Osteoblast (primary cell): ENCODE data around the gene ZNF444. TPM values are rescaled to one million over a fixed set of nuclear protein-coding genes. Genes with fewer than 3 reads are reported as not detected.

Source experiments
- DNase-seq: peaks from one replicate; pipeline ENCODE4 v3.0.0; 2011; ENCODE audit warnings: low spot score, mixed read lengths; ENCODE audit not compliant: insufficient read length; ENCODE audit errors: missing footprints
- H2AFZ ChIP-seq: 2 replicates; pipeline ENCODE4 v1.6.0; 2011; ENCODE audit warnings: mild to moderate bottlenecking, low read length
- H3K27ac ChIP-seq: 2 replicates; pipeline ENCODE4 v1.5.1; 2011; ENCODE audit warnings: mild to moderate bottlenecking, low read depth, low read length, moderate library complexity
- H3K27me3 ChIP-seq: 2 replicates; pipeline ENCODE4 v1.6.0; 2012; ENCODE audit warnings: mild to moderate bottlenecking, control low read depth, inconsistent platforms, low read length, moderate library complexity; ENCODE audit not compliant: insufficient read depth
- H3K36me3 ChIP-seq: 2 replicates; pipeline ENCODE4 v1.5.1; 2011; ENCODE audit warnings: mild to moderate bottlenecking, low read length, control low read depth, moderate library complexity; ENCODE audit not compliant: insufficient read depth
- H3K4me1 ChIP-seq: 2 replicates; pipeline ENCODE4 v1.5.1; 2011; ENCODE audit warnings: mild to moderate bottlenecking, low read length, control low read depth, moderate library complexity; ENCODE audit not compliant: insufficient read depth
- H3K4me2 ChIP-seq: 2 replicates; pipeline ENCODE4 v1.6.0; 2011; ENCODE audit warnings: mild to moderate bottlenecking, low read length; ENCODE audit not compliant: insufficient read depth
- H3K4me3 ChIP-seq: fragments of 200-600 bp; sonication (generic); 3 replicates; pipeline ENCODE4 v1.5.1; 2012; ENCODE audit warnings: mild to moderate bottlenecking, low read length, inconsistent platforms; ENCODE audit not compliant: insufficient read depth
- H3K79me2 ChIP-seq: 2 replicates; pipeline ENCODE4 v1.6.0; 2012; ENCODE audit warnings: mild to moderate bottlenecking, low read length, control low read depth, inconsistent platforms; ENCODE audit not compliant: insufficient read depth
- H3K9me3 ChIP-seq: 2 replicates; pipeline ENCODE4 v1.5.1; 2011; ENCODE audit warnings: low read depth, low read length, control low read depth
- H4K20me1 ChIP-seq: 2 replicates; pipeline ENCODE4 v1.6.0; 2012; ENCODE audit warnings: mild to moderate bottlenecking, low read length, control low read depth; ENCODE audit not compliant: insufficient read depth
- total RNA-seq: library from RNA; depleted of rRNA; stranded (reverse); fragments of >200 nt; gene quantifications from 2 replicates; pipeline ENCODE4 v1.2.3, GENCODE V29; 2012
- TF ChIP-seq, protein P1 (sequence below): IDR thresholded peaks from 2 replicates; pipeline ENCODE4 v1.5.1; 2011; ENCODE audit warnings: mild to moderate bottlenecking, low read depth, low read length, moderate library complexity; ENCODE audit errors: extremely low read depth

ZNF444 gene
- total RNA-seq, 1 donor: 16.6 TPM

DNA sequence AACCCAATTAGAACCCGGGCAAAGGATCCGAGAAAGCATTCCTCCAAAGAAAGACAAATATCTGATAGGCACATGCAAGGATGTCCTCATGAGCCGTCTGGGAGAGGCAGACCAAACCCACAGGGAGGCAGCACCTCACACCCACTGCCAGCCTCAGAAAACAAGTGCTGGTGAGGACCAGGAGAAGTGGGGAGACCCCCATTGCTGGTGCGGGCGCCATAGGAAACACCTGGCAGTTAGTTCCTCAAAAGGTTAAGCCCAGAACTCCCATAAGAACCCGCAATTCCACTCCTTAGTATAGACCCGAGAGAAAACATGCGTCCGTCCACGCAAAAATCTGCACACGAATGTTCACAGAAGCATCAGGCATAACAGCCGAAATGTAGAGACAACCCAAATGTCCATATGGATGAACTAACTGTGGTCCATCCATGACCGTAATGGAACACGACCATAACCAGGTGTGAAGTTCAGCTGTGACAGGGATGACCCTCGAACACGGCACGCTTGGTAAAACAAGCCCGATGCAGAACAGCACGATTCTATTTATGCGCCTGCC is 27.9 kb upstream of the ZNF444 start:
- Histone ChIP-seq H4K20me1 (peaks cover 82% of the 10 kb centered on the region), H3K4me3 (no peak overlapping the region), H3K27me3 (no peaks in the 10 kb centered on the region), H3K4me2 (no peak overlapping the region), H3K27ac (no peak overlapping the region), H3K36me3 (peaks cover 4% of the 10 kb centered on the region), H3K4me1 (peaks cover 22% of the 10 kb centered on the region), H2AFZ (no peak overlapping the region), H3K9me3 (no peaks in the 10 kb centered on the region), H3K79me2 (peaks cover 97% of the 10 kb centered on the region)
- peak; percentile 70 for DNase-seq
- TF ChIP-seq, protein P1, sequence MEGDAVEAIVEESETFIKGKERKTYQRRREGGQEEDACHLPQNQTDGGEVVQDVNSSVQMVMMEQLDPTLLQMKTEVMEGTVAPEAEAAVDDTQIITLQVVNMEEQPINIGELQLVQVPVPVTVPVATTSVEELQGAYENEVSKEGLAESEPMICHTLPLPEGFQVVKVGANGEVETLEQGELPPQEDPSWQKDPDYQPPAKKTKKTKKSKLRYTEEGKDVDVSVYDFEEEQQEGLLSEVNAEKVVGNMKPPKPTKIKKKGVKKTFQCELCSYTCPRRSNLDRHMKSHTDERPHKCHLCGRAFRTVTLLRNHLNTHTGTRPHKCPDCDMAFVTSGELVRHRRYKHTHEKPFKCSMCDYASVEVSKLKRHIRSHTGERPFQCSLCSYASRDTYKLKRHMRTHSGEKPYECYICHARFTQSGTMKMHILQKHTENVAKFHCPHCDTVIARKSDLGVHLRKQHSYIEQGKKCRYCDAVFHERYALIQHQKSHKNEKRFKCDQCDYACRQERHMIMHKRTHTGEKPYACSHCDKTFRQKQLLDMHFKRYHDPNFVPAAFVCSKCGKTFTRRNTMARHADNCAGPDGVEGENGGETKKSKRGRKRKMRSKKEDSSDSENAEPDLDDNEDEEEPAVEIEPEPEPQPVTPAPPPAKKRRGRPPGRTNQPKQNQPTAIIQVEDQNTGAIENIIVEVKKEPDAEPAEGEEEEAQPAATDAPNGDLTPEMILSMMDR: no peak

DNA sequence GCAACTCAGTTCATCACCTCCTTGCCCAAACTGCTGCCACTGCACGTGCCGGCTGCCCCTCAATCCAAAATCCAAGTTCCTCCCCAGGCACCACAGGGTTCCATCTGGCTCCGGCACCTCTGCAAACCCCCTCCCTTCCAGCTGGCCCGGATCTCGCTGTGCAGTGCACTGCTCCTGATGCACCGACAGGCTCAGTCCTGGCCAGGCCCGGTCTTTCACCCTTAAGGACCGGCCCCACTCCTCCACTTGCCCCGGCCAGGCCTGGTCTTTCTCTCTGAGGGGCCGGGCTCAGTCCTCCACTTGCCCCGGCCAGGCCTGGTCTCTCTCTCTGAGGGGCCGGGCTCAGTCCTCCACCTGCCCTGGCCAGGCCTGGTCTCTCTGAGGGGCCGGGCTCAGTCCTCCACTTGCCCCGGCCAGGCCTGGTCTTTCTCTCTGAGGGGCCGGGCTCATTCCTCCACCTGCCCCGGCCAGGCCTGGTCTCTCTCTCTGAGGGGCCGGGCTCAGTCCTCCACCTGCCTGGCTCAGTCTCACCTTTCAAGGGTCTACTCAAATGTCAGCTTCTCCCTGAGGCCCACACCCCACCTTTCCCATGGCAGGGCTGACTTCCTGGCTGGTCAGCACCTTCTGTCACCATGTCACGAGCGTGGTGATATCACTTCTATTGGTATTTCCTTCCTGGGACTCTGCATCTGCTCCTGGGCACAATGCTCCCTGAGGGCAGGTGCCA is 26.9 kb upstream of the ZNF444 start:
- peaks cover 82% of the 10 kb centered on the region for H4K20me1 ChIP-seq
- no peak overlapping the region for H3K27ac ChIP-seq
- no peaks in the 10 kb centered on the region for H3K9me3 ChIP-seq
- H3K27me3 ChIP-seq: no peaks in the 10 kb centered on the region
- no peak overlapping the region for H3K4me3 ChIP-seq
- TF ChIP-seq, protein P1: no peak
- peaks cover 97% of the 10 kb centered on the region for H3K79me2 ChIP-seq
- no peak overlapping the region for H2AFZ ChIP-seq
- H3K4me1 ChIP-seq: peaks cover 18% of the 10 kb centered on the region
- peaks cover 7% of the 10 kb centered on the region for H3K36me3 ChIP-seq
- no peak overlapping the region for H3K4me2 ChIP-seq
- peak; percentile 88 for DNase-seq

DNA sequence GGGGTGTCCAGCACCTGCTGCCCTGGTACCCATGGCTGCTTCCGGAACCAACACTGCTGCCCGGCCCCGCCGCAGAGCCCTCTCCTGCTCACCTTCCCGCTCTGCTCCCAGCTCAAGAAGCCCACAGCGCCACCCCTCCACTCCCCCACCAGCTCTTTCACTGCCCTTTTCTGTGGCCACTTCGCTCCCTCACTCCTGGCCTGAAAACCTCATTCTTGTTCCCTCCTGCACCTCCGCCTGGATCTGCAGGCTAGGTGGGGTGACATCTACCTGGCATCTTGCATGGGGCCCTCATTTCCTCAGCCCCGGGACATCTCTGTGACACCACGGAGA is 26.3 kb upstream of the ZNF444 start:
- no peaks in the 10 kb centered on the region for H3K27me3 ChIP-seq
- peak; percentile 55 for DNase-seq
- no peak overlapping the region for H3K4me2 ChIP-seq
- peaks cover 97% of the 10 kb centered on the region for H3K79me2 ChIP-seq
- no peak overlapping the region for H2AFZ ChIP-seq
- peaks cover 84% of the 10 kb centered on the region for H4K20me1 ChIP-seq
- no peak overlapping the region for H3K27ac ChIP-seq
- H3K4me3 ChIP-seq: no peak overlapping the region
- H3K4me1 ChIP-seq: peaks cover 20% of the 10 kb centered on the region
- TF ChIP-seq, protein P1: no peak
- no peaks in the 10 kb centered on the region for H3K9me3 ChIP-seq
- peaks cover 7% of the 10 kb centered on the region for H3K36me3 ChIP-seq

DNA sequence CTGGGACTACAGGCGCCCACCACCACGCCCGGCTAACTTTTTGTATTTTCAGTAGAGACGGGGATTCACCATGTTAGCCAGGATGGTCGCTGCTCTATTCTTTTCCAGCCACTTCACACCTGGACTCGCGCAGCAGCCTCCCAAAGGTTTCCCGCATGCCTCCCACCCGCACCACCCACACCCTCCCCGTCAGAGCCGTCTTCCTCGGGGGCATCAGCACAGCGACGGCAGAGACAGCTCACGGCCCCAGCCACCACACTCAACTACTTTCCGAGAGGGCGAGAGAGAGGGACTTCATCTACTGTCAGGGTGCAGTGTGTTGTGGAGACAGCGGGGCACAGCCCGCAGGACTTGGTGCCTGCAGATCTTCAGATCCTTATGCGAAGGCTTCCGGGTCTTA is 25.6 kb upstream of the ZNF444 start:
- H3K4me2 ChIP-seq: no peak overlapping the region
- peak; percentile 13 for DNase-seq
- no peak overlapping the region for H2AFZ ChIP-seq
- peaks cover 80% of the 10 kb centered on the region for H4K20me1 ChIP-seq
- H3K4me3 ChIP-seq: no peak overlapping the region
- H3K9me3 ChIP-seq: no peaks in the 10 kb centered on the region
- H3K27me3 ChIP-seq: no peaks in the 10 kb centered on the region
- H3K36me3 ChIP-seq: peaks cover 7% of the 10 kb centered on the region
- TF ChIP-seq, protein P1: no peak
- H3K79me2 ChIP-seq: peaks cover 97% of the 10 kb centered on the region
- peaks cover 20% of the 10 kb centered on the region for H3K4me1 ChIP-seq
- no peak overlapping the region for H3K27ac ChIP-seq
